ENCODE measurements around the gene CCNK.

The CCNK gene

DNA sequence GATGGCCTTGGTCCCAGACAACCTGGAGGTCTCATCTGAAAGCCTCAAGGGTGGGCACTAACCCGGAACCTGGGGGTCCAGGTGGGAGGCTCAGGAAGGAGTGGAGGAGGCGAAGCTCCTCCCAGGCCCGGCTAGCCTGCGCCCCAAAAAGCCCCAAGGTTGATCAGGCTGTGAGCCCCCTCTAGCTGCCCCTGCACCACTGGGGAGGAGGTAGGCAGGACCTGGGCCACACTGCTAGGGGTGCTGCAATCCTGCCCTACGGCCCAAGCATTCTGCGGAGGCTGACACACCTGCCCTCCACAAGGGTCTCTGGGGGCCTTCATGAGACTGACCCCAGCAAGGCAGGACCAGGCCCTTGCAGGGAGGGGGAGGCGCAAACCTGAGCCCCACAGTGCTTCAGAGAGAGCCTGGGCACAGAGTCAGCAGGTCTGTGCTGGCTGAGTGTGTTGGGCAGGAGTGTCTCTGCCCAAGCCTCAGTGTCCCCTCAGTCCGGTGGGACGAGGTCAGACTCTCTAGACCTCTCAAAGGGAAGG, 70.9 kb downstream of the CCNK start:
- no peak for DNase-seq (ENCODE audit: low spot score)

DNA sequence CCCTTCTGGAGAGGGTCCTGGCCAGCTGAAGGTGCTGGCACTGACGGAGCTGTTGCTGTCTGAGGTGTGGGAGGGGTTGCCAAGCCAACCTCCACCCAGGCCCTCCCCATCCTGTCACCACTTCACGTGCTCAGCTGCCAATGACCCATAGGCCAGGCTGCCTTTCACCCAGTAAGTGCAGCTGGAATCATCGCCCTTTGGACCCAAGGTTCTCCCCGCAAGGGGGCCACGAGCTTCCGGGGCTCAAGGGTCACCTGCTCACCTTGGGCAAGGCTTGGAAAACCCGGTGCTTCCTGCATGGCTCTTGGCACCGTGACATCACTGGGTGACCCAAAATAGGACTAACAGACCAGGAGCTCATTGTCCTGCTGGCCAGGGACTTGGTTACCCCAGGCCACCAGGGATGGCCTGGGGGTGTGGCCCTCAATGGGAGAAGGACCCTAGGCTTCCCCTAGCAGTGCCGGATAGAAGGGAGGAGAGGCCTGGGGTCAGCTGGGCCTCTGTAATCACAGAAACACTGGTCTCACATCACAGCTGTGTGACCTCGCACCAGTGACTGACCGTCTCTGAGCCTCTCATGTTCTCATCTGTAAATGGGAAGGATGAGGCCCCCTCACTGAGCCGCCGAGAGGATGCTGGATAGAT, 71.5 kb downstream of the CCNK start:
- no peak for DNase-seq (ENCODE audit: low spot score)

DNA sequence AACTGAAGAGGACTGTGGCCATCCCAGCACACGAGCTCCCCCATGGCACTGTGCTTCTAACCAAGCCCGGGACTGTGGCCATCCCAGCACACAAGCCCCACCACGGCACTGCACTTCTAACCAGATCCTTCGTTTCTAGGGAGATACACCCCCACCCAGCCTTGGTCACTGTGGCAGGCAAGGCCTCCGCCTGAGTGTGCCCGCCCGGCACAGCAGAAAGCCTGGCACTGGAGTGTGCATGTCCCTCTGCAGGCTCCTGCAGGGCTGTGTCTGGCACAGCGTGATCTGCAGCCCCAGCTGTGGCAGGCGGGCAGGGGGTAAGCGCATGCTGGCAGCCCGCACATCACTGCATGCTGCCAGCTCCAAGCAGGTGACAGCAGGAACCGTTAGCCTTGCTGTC, 73.0 kb downstream of the CCNK start:
- no peak for DNase-seq (ENCODE audit: low spot score)

DNA sequence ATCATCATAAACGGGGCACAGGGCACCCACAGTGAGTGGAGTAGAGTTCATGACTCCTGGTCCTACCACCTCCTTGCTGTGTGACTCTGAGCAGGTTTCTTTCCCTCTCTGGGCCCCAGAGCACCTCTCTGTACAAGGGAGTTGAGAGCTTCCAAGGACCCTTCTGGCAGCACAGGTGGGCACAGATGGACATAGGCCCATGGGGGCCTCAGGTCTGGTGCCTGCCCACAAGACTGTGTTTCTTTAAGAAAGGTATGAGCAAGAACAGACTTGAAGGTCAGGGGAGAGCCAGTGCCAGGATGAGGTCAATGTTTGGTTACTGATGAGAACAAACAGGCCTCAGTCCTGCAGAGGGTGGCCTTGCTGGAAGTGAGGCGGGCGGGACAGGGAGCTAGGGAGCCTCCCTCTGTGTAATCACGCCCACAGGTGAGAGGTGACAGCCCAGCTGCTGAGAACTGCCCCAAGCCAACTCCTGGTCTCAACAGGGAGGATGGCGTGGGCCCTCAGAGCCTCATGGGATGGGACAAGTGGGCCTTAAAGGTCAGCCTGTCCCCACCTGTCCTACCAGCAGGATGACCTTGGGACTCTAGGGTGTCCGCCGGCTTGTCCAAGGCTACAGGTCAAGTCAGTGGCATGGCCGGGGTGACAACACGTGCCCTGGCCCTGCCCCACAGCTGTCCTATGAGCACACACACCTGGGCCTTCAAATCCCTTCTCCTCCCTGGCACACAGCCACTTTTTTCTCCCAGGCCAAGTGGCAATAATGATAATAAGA, 73.7 kb downstream of the CCNK start:
- no peak for DNase-seq (ENCODE audit: low spot score)

DNA sequence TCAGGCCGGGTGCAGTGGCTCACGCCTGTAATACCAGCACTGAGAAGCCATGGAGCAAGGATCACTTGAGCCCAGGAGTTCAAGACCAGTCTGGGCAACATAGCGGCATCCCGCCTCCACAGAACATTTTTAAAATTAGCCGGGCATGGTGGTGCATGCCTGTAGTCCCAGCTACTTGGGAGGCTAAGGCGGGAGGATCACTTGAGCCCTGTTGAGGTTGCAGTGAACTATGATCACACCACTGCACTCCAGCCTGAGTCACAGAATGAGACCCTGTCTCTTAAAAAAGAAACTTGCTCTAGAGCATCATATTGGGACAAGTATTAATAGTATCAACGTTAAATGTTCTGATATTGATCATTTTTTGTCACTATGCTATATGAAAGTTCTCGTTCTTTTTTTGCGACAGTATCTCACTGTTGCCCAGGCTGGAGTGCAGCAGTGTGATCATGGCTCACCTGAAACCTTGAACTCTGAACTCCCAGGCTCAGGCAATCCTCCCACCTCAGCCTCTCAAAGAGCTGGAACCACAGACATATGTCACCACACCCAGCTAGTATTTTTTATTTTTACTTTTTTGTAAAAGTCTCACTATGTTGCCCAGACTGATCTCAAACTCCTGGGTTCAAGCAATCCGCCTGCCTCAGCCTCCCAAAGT, 75.1 kb downstream of the CCNK start:
- no peak for DNase-seq (ENCODE audit: low spot score)

DNA sequence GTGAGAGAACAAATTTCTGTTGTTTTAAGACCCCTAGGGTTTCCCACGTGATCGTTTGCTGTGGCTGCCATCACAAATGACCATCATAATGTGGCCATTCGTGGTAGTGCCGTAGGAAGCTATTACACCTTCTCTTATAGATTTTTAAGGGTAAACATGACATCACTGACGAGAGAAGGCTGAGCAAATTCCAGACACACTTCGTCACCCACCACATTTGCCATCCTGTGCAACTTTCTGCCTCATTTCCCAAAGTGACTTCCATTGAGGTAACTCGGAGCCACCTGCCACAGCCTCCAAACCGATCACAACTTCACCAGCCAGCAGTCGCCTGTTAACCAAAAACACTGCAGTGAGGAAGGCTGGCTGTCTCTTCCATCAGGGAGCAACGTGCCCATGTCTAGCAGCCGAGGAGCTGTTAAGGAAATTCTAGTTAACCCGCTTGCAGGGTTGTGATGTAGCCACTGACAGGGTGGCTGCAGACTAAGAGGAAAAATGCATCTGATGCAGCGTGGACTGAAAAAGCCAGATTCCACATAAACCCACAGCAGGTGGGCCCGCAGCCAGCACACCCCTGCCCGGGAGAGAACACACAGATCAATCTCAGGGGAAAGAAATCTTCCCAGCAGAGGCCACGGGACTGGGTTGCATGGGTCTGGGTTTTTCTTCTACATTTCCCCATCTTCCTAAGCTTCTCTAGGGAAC, 78.2 kb downstream of the CCNK start:
- DNase-seq (ENCODE audit: low spot score): no peak

DNA sequence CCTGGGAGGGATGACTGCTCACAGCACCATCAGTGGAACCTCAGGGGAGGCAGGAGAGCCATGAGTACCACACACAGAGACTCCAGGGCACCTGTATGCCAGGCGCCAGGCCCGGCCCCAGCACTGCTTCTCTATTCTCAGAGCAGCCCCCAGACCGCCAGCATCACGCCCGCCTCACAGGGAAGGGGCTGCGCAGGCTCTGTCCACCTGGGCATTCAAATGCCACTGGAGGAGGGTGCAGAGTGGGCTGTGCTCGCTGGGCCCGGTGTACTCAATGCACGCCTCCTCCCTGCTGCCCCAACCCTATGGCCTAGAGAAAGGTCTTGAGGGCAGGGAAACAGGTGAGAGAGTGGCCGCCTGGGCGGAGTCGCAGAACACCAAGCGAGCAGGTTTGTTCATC, 79.2 kb downstream of the CCNK start:
- no peak for DNase-seq (ENCODE audit: low spot score)

DNA sequence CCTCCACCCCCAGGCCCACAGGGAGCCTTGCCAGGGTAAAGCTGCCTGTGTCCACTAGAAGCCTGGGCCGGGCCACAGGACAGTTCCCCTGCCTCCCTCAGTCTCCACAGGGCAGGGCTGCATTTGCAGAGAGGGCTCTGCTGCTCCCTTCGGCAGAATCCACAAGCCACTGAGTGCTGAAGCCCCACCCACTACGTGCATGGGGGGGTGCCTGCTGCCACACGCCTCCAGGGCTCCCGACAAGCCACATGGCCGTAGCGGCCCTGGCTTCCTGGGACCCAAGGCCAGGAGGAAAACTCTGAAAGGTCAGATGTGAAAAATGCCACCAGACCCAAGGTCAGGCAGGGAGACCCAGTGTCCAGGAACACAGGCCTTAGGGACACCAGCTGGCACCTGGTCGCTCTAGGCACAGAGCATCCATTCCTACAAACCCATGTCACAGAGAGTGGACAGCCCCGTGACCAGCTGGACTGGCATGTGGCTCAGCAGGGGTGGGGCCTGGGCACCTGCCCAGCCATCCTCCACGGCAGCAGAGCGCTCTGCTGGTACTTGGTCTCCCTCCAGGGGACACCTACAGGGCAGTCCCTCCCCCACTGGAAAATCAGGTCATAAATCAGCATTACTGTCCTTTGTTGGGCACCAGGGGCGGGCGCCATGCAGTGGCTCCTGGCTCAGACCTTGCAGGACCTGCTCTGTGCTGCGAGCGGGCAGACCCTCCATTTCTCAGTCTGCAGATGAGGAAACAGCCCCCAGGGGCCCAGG, 79.9 kb downstream of the CCNK start:
- DNase-seq (ENCODE audit: low spot score): no peak

DNA sequence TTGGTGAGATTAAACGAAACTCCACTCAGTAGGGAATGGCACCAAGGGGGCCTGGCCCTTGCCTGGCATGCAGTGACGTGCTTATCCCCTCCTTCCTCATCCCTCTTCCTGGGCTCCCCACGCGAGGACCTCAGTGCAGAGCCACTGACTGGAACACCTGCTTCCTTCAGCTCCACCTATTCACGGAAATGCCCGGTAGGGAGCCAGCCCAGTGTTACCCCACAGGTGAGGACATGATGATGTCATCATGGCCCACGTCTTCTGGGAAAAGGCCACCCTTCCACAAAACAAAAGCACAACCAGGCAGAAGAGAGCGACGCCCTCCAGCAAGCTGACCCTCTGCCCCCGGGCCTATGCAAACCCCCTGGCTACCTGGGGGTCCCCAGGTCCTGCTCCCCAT, 80.7 kb downstream of the CCNK start:
- DNase-seq (ENCODE audit: low spot score): no peak

All from RKO (cell line).